ENCODE data around the gene EXOSC6.
"Not testable (repeated sequence)": the region's sequence is repeated elsewhere in the genome, so short reads cannot be mapped to it uniquely, and the experiment has no call there.

The EXOSC6 gene

GRCh38 chr16:70199170-70199569 lies 52.6 kb downstream of the EXOSC6 start:
- not testable (repeated sequence) for DNase-seq (ENCODE audit: low read depth in 2 of 2)

DNA sequence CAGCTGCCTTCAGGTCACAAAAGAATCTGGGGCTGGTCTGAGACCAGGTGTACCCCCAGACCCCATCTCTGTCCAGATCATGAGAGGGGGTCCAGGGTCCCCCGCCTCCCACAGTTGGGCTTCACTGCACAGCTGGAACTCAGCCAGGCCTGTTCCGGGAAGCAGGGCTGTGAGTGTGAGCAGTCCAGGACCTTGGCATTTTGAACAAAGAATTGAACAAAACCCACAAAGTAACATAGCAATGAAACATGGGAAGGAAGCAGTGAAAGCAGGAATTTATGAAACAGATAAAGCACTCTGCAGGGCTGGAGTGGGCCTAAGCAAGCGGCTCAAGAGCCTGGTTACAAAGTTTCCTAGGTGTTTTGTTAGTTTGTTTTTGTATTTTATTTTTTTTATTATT lies 53.1 kb downstream of the EXOSC6 start:
- DNase-seq (ENCODE audit: low read depth in 2 of 2): not testable (repeated sequence)

DNA sequence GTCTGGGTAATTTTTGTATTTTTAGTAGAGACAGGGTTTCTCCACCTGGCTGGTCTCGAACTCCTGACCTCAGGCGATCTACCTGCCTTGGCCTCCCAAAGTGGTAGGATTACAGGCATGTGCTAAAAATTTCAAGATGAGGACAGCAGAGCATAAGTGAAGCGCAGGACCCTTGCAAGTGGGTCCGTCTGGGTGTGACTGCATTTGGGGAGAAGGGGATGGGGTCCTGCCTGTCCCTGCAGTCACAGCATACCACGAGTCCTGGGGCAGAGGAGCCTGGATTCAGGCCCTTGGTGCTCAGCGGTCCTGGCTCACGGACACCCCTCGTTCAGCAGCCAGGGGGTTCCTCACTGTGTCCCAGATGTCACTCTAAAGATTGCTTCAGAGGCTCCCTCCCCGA lies 53.5 kb downstream of the EXOSC6 start:
- not testable (repeated sequence) for DNase-seq (ENCODE audit: low read depth in 2 of 2)

DNA sequence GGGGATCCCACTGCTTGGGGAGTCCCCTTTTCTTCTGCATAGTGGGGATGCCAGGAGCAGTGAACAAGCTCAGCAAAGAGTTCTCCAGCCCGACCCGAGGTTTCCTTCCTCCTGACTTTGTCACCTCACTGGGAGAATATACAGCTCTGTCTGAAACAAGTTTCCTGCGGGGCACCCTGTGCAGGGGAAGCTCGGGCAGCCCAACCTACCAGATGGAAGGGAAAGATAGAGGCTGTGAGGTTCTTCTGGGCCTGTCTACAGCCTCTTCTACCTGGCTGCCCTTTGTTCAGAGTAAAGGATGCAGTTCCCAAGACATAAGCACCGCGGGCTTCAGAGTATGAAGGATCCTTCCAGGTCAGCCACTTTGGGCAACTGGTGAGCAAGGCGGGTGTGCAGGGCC lies 54.1 kb downstream of the EXOSC6 start:
- not testable (repeated sequence) for DNase-seq (ENCODE audit: low read depth in 2 of 2)
